Measurements from ENCODE around the gene LSP1.

LSP1 gene

GRCh38 chr11:1876361-1877063, 23.6 kb downstream of the LSP1 start:
- peak; percentile 39 to 44 for DNase-seq (ENCODE audit: low read depth in 1 of 2, low spot score in 1 of 2)
- in situ Hi-C loops (cut with HindIII; ENCODE audit: low pct_unique_long_range_greater_than_20kb, low sequenced_read_pairs): no loop called here
- TF ChIP-seq JUND (IDR thresholded peaks at IDR 0.05; ENCODE audit: low read depth): no peak

GRCh38 chr11:1877211-1878136, 24.6 kb downstream of the LSP1 start:
- no peak for TF ChIP-seq JUND (IDR thresholded peaks at IDR 0.05; ENCODE audit: low read depth)
- DNase-seq (ENCODE audit: low read depth in 1 of 2, low spot score in 1 of 2): no peak
- in situ Hi-C loops (cut with HindIII; ENCODE audit: low pct_unique_long_range_greater_than_20kb, low sequenced_read_pairs): no loop called here

- no peak for DNase-seq (ENCODE audit: low read depth in 1 of 2, low spot score in 1 of 2)
- in situ Hi-C loops (cut with HindIII; ENCODE audit: low pct_unique_long_range_greater_than_20kb, low sequenced_read_pairs): no loop called here
- no peak for TF ChIP-seq JUND (IDR thresholded peaks at IDR 0.05; ENCODE audit: low read depth)
Measured at GRCh38 chr11:1878137-1879031, 25.5 kb downstream of the LSP1 start.

DNA sequence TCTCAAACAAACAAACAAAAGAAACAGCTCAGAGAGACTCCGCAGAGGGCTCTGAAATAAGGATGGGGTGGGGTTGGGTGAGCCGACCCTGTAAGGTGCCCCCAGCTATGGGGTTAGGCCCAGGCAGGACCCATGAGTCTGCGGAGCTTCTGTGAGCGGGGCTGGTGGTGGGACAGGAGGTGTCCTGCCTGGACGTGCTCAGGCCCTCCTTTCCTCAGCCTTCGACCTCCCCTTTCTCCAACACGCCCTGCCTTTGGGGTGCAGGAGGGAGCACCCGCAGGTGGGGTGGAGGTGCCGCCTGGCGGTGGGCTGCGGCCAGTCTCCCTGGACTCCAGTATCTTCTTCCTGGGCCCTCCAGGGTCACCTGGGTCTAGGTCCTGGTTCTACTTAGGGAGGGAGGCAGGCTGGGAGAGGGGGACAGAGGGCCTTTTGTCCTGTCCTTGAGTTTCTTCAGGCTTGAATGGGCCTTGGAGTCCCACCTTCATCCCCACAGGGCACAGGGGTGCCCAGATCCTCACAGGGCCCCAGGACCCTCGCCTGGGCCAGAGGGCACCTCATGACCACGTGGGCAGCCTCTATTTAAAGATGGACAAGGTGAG, 26.6 kb downstream of the LSP1 start:
- TF ChIP-seq JUND (IDR thresholded peaks at IDR 0.05; ENCODE audit: low read depth): no peak
- no peak for DNase-seq (ENCODE audit: low read depth in 1 of 2, low spot score in 1 of 2)
- in situ Hi-C loops (cut with HindIII; ENCODE audit: low pct_unique_long_range_greater_than_20kb, low sequenced_read_pairs): no loop called here

DNA sequence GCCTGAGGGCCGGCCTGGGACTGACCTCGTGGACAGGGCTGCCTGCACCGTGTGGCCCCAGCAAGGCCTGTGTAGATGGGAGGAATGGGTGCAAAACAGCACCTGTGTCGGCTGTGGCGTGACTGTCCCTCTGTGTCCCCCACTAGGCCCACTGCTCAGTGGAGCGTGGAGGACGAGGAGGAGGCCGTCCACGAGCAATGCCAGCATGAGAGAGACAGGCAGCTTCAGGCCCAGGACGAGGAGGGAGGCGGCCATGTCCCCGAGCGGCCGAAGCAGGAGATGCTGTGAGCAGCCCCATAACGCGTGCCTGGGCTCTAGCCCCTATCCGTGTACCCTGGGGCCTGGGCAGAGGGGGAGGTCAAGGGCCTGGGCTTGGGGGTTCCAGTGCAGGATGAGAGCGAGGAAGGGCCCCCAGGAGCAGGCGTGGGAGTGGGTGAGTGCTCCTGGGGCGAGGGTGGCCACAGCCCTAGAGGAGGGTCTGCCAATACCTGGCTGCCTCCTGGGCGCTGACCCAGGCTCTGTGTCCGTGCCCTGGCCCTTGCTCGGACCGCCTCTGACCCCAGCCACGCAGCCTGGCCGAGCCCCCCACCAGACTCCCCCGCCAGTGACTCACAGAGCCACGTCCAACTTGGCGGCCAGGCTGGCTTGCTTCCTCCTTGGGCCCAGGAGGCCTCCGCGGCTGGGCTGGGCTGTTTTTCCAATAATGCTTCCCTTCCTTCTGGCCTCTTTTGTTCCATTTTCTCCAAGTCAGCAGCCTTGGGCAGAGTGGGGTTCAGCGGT, 27.2 kb downstream of the LSP1 start:
- in situ Hi-C loops (cut with HindIII; ENCODE audit: low pct_unique_long_range_greater_than_20kb, low sequenced_read_pairs): no loop called here
- DNase-seq (ENCODE audit: low read depth in 1 of 2, low spot score in 1 of 2): no peak
- no peak for TF ChIP-seq JUND (IDR thresholded peaks at IDR 0.05; ENCODE audit: low read depth)

DNA sequence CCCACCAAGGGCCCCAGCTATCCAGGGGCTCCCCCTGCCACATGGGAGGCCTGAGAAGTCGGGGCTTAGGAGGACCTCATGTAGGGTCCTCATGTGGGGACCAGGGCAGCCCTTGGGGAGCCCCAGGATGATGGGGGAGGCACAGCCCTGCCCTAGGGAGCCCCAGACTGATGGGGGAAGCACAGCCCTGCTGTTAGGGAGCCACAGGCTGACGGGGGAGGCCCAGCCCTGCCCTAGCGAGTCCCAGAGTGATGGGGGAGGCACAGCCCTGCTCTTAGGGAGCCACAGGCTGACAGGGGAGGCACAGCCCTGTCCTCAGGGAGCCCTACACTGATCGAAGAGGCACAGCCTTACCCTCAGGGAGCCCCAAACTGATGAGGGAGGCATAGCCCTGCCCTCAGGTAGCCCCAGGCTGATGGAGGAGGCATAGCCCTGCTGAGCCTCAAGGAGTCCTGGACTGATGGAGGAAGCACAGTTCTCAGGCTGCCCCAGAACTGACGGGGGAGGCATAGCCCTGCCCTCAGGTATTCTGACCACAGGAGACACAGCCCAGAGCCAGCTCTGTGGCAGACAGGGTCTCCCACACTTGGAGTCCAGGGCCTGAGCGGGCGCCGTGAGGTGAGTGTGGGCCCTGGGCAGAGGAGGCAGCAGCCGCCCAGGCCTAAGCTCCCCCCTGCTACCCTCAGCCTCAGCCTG, 28.0 kb downstream of the LSP1 start:
- TF ChIP-seq JUND (IDR thresholded peaks at IDR 0.05; ENCODE audit: low read depth): no peak
- in situ Hi-C loops (cut with HindIII; ENCODE audit: low pct_unique_long_range_greater_than_20kb, low sequenced_read_pairs): no loop called here
- DNase-seq (ENCODE audit: low read depth in 1 of 2, low spot score in 1 of 2): no peak

- in situ Hi-C loops (cut with HindIII; ENCODE audit: low pct_unique_long_range_greater_than_20kb, low sequenced_read_pairs): no loop called here
- DNase-seq (ENCODE audit: low read depth in 1 of 2, low spot score in 1 of 2): no peak
- no peak for TF ChIP-seq JUND (IDR thresholded peaks at IDR 0.05; ENCODE audit: low read depth)
Measured at GRCh38 chr11:1881442-1882264, 28.8 kb downstream of the LSP1 start.

DNA sequence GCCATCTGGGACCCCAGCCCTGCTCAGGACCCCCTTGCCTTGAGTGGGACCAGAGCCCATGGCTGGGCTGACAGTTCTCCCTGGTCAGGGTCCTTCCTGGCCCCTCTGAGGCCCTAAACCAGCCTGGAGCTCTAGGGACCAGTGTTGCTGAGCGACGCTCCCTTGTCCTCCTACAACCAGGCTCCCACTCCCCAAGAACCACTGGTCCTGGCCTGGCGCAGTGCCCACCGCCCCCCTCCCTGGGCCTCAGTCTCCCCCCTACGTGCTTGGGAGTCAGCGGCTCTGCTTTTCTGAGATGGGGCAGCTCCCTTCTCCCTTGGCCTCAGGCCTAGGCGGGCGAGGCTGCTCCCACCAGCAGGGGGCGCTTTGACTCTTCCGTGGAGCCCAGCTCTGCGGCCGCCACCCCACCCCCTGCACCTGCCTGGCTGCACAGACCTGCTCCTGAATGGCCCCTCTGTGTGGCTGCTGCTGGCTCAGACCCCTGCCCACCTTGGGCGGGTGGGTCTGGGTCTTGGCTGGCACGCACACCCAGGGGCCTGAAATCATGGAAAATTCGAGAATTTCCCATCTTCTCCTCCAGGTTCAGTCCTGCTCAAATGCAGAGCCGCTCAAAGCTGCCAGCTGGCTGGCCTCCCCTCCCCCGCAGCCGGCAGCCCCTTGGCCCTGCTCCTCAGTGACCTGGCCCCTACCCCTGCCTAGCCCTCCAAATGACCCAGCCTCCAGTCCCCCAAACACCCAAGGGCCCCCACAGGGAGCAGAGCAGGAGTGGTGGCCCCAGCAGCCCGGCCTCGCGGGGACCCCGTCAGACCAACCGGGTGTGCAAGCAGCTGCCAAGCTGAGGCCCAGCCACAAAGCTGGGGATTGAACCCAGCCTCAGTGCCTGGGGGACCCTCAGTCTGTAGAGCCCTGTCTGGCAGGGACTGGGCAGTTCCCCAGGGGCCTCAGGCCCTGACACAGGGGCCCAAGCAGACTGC, 29.7 kb downstream of the LSP1 start:
- DNase-seq (ENCODE audit: low read depth in 1 of 2, low spot score in 1 of 2): peak; percentile 77 to 86
- in situ Hi-C loops (cut with HindIII; ENCODE audit: low pct_unique_long_range_greater_than_20kb, low sequenced_read_pairs): no loop called here
- TF ChIP-seq JUND (IDR thresholded peaks at IDR 0.05; ENCODE audit: low read depth): no peak

All from T47D (cell line).